Panc1 (cell line): ENCODE results near the gene AHSP. TPM values are rescaled to one million over a fixed set of nuclear protein-coding genes. Genes with fewer than 3 reads are reported as not detected.
"Not testable (repeated sequence)": the region's sequence is repeated elsewhere in the genome, so short reads cannot be mapped to it uniquely, and the experiment has no call there.

Experiments used
- ATAC-seq: fragments of 200-7000 bp; cut with Tn5 transposase; 2 replicates; pipeline ENCODE4 v1.9.1; 2020; ENCODE audit warnings: mild to moderate bottlenecking, moderate library complexity
- BruUV-seq: library from RNA; stranded (reverse); fragments of 400-500 nt; replicated peaks from 2 replicates; lab custom pipeline; 2021; lab: Mats Ljungman, UMichigan
- CTCF ChIA-PET: fragments of 300-600 bp; sonication (Branson Sonifier 250); formaldehyde crosslinking; loops from one replicate; lab custom pipeline; 2022; ENCODE audit warnings: antibody characterized with exemption; lab: Charles Lee
- POLR2A ChIA-PET: fragments of 300-600 bp; sonication (Branson Sonifier 250); formaldehyde crosslinking; loops from one replicate; lab custom pipeline; 2022; ENCODE audit warnings: antibody characterized with exemption; lab: Charles Lee
- DNase-seq: peaks from one replicate; pipeline ENCODE4 v3.0.0-alpha.2; 2010; ENCODE audit warnings: low read depth, low spot score
- H3K27ac ChIP-seq: 2 replicates; pipeline ENCODE4 v1.5.1; 2011; ENCODE audit warnings: mild to moderate bottlenecking, low read length, inconsistent platforms
- H3K27me3 ChIP-seq: fragments of 200-500 bp; sonication (Bioruptor generic); 2 replicates; pipeline ENCODE4 v1.6.0; 2014; ENCODE audit warnings: low read length, inconsistent platforms; ENCODE audit not compliant: control insufficient read depth, insufficient read depth
- H3K36me3 ChIP-seq: fragments of 200-500 bp; sonication (Bioruptor generic); 2 replicates; pipeline ENCODE4 v1.5.1; 2014; ENCODE audit warnings: inconsistent platforms, mild to moderate bottlenecking, low read length, moderate library complexity; ENCODE audit not compliant: control insufficient read depth, insufficient read depth
- H3K4me1 ChIP-seq: 2 replicates; pipeline ENCODE4 v1.5.1; 2011; ENCODE audit warnings: inconsistent platforms, mild to moderate bottlenecking, low read length, moderate library complexity; ENCODE audit not compliant: control insufficient read depth, insufficient read depth
- H3K4me3 ChIP-seq, 2 experiments: 2 replicates each; pipeline ENCODE4 v1.5.1; 2011 to 2012; ENCODE audit warnings: low read depth in 2 of 2, low read length in 2 of 2, mild to moderate bottlenecking in 2 of 2, inconsistent platforms in 1 of 2, moderate library complexity in 1 of 2
- H3K9me3 ChIP-seq: fragments of 200-500 bp; sonication (Bioruptor generic); 2 replicates; pipeline ENCODE4 v1.5.1; 2014; ENCODE audit warnings: low read depth, mild to moderate bottlenecking, inconsistent platforms, low read length, moderate library complexity; ENCODE audit not compliant: control insufficient read depth, insufficient read depth
- POLR2AphosphoS5 ChIP-seq: IDR thresholded peaks from 2 replicates; pipeline ENCODE4 v1.6.1; 2012; ENCODE audit warnings: mild to moderate bottlenecking, low read depth, low read length, moderate library complexity
- SIN3A ChIP-seq: IDR thresholded peaks from 2 replicates; pipeline ENCODE4 v1.6.1; 2012; ENCODE audit warnings: low read depth, mild to moderate bottlenecking, low read length, moderate library complexity, borderline replicate concordance; ENCODE audit not compliant: insufficient read depth
- TCF7L2 ChIP-seq: IDR thresholded peaks from 2 replicates; pipeline ENCODE4 v1.6.1; 2011; ENCODE audit warnings: mild to moderate bottlenecking, low read depth, low read length, inconsistent platforms
- in situ Hi-C: cut with HindIII; loops from 2 replicates; pipeline ENCODE4 v1.10.0; 2016; ENCODE audit warnings: low sequenced_read_pairs, low pct_unique_long_range_greater_than_20kb
- intact Hi-C: fragments of 100-400 bp; cut with micrococcal nuclease; formaldehyde crosslinking; loops from one replicate; pipeline ENCODE4 v1.10.0; 2022; ENCODE audit not compliant: unreplicated experiment
- total RNA-seq: library from RNA; stranded (reverse); gene quantifications from one replicate; pipeline ENCODE4 v1.2.1, GENCODE V29; 2021; ENCODE audit not compliant: unreplicated experiment
- TF ChIP-seq, protein P1 (sequence below), 2 experiments: IDR thresholded peaks; 2 replicates each; pipeline ENCODE4 v1.6.1; 2011 to 2012; ENCODE audit warnings: low read depth in 2 of 2, control low read depth in 1 of 2, low read length in 1 of 2, mild to moderate bottlenecking in 1 of 2, moderate library complexity in 1 of 2; ENCODE audit not compliant: insufficient read depth in 1 of 2
- TF ChIP-seq, protein P2 (sequence below): fragments of 450-650 bp; IDR thresholded peaks from 2 replicates; pipeline ENCODE4 v1.5.1; 2017; ENCODE audit warnings: mild to moderate bottlenecking

AHSP gene
- total RNA-seq, 1 experiment from 2014 or later: not detected

DNA sequence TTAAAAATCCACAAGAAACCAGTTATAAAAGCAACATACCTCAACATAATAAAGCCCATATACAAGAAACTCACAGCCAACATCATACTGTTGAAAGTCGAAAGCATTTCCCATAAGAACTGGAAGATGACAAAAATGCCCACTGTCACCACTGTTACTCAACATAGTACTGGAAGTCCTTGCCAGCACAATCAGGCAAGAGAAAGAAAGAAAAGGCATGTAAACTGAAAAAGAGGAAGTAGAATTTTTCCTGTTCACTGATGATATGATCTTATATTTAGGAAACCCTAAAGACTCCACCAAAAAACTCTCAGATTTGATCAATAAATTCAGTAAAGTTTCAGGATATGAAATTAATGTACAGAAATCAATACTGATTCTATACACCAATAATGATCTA, 45.1 kb downstream of the AHSP start:
- intact Hi-C loops (no loop called here), in situ Hi-C loops (no loop called here)
- DNase-seq (no peak), ATAC-seq (no peak)
- H3K36me3 ChIP-seq: no peaks in the 10 kb centered on the region
- POLR2A ChIA-PET: no interaction called here
- H3K9me3 ChIP-seq: no peaks in the 10 kb centered on the region
- no peak overlapping the region for H3K4me3 ChIP-seq
- no peaks in the 10 kb centered on the region for H3K27me3 ChIP-seq
- TF ChIP-seq, protein P1, sequence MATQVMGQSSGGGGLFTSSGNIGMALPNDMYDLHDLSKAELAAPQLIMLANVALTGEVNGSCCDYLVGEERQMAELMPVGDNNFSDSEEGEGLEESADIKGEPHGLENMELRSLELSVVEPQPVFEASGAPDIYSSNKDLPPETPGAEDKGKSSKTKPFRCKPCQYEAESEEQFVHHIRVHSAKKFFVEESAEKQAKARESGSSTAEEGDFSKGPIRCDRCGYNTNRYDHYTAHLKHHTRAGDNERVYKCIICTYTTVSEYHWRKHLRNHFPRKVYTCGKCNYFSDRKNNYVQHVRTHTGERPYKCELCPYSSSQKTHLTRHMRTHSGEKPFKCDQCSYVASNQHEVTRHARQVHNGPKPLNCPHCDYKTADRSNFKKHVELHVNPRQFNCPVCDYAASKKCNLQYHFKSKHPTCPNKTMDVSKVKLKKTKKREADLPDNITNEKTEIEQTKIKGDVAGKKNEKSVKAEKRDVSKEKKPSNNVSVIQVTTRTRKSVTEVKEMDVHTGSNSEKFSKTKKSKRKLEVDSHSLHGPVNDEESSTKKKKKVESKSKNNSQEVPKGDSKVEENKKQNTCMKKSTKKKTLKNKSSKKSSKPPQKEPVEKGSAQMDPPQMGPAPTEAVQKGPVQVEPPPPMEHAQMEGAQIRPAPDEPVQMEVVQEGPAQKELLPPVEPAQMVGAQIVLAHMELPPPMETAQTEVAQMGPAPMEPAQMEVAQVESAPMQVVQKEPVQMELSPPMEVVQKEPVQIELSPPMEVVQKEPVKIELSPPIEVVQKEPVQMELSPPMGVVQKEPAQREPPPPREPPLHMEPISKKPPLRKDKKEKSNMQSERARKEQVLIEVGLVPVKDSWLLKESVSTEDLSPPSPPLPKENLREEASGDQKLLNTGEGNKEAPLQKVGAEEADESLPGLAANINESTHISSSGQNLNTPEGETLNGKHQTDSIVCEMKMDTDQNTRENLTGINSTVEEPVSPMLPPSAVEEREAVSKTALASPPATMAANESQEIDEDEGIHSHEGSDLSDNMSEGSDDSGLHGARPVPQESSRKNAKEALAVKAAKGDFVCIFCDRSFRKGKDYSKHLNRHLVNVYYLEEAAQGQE (IDR thresholded peaks at IDR 0.05; ENCODE audit: insufficient read depth in 1 of 2, low read depth in 2 of 2, low read length in 1 of 2): no peak
- TF ChIP-seq SIN3A (no peak), POLR2AphosphoS5 (no peak)
- no peaks in the 10 kb centered on the region for H3K4me1 ChIP-seq
- CTCF ChIA-PET: no interaction called here
- H3K27ac ChIP-seq: no peak overlapping the region
- no TSS peak for BruUV-seq

DNA sequence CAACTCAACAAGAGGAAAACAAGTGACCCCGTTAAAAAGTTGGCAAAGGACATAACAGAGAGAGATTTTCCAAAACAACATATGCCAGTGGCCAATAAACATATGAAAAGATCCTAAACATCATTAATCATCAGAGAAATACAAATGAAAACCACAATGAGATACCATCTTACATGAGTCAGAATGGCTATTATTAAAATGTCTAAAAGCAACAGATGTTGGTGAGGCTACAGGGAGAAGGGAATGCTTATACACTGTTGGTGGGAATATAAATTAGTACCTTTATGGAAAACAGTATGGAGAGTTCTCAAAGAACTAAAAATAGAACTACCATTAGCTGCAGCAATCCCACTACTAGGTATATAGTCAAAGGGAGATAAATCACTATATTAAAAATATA, 46.5 kb downstream of the AHSP start:
- ATAC-seq, H3K27ac ChIP-seq, H3K36me3 ChIP-seq, H3K4me1 ChIP-seq, in situ Hi-C loops, BruUV-seq, DNase-seq, H3K4me3 ChIP-seq, POLR2A ChIA-PET, H3K9me3 ChIP-seq, CTCF ChIA-PET, intact Hi-C loops, H3K27me3 ChIP-seq: not testable (repeated sequence)

DNA sequence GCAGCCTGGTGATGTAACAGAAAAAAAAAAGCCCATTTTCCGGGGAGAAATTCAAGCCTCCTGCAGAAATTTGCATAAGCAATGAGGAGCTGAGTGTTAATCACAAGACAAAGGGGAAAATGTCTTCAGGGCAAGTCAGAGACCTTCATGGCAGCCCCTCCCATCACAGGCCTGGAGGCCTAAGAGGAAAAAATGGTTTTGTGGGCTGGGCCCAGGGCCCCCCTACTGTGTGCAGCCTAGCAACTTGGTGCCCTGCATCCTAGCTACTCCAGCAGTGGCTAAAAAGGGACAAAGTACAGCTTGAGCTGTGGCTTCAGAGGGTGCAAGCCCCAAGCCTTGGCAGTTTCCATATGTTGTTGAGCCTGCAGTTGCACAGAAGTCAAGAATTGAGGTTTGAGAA, 49.7 kb downstream of the AHSP start:
- DNase-seq: no peak
- Histone ChIP-seq H3K27me3 (no peaks in the 10 kb centered on the region), H3K4me1 (no peaks in the 10 kb centered on the region), H3K27ac (no peak overlapping the region), H3K36me3 (no peaks in the 10 kb centered on the region), H3K9me3 (no peaks in the 10 kb centered on the region), H3K4me3 (no peak overlapping the region)
- TF ChIP-seq SIN3A: no peak
- no peak for TF ChIP-seq POLR2AphosphoS5
- TF ChIP-seq TCF7L2: no peak
- TF ChIP-seq, protein P1 (IDR thresholded peaks at IDR 0.05; ENCODE audit: insufficient read depth in 1 of 2, low read depth in 2 of 2, low read length in 1 of 2): no peak
- TF ChIP-seq, protein P2, sequence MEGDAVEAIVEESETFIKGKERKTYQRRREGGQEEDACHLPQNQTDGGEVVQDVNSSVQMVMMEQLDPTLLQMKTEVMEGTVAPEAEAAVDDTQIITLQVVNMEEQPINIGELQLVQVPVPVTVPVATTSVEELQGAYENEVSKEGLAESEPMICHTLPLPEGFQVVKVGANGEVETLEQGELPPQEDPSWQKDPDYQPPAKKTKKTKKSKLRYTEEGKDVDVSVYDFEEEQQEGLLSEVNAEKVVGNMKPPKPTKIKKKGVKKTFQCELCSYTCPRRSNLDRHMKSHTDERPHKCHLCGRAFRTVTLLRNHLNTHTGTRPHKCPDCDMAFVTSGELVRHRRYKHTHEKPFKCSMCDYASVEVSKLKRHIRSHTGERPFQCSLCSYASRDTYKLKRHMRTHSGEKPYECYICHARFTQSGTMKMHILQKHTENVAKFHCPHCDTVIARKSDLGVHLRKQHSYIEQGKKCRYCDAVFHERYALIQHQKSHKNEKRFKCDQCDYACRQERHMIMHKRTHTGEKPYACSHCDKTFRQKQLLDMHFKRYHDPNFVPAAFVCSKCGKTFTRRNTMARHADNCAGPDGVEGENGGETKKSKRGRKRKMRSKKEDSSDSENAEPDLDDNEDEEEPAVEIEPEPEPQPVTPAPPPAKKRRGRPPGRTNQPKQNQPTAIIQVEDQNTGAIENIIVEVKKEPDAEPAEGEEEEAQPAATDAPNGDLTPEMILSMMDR: no peak
- no peak for ATAC-seq
- intact Hi-C loops: no loop called here
- in situ Hi-C loops: no loop called here
- POLR2A ChIA-PET: no interaction called here
- no TSS peak for BruUV-seq
- CTCF ChIA-PET: no interaction called here
